Measurements from ENCODE around the gene DUSP7.

Gene DUSP7

DNA sequence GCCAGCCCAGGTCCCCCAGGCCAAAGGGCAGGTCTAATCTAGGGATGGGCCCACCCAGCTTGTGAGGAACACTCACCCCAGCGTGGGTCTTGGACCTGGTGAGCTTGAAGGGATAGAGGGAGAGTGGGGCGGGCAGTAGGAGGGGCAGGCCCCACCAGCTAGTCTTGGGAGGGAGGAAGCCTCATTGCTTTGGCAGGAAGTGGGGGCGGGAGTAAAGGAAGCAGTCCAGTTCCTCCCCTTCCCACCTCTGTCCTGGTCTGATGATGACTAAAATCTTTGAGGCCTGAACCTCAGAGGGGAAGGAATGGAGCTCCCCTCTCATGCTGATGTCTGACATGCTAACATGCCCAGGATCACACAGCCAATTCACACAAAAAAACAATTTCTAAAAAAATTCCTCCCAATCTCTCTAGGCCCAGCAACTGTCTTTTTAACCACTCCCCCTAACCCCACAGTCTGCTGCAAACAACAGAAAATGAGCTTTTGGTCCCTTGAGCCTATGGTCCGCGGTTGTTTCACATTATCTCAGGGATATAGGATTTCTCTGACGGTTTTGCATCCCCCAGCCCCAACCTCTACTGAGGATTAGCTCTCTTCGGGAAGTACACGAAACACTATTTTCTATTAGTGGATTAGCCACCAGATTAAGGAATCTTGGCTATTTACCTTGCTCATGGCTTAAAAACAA is 30.7 kb upstream of the DUSP7 start:
- DNase-seq (ENCODE audit: low spot score): peak; percentile 39

DNA sequence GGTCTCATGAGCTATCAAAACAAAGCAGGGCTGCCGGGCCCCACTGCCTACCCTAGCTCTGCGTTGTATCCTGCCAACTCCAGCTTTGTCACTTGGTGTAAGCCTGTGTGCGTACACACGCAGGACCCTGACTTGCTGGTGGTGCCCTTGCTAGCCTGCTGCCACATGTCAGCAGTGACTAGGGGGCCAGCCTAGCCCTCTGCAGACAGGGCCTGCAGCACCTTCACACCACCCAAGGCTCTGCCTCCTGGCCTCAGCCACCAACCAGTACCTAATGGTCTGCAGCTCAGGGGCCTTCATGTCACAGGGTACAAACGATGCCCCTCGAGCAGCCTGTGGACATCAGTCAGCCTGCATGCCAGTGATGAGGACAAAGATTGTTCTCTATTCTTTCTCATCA is 30.1 kb upstream of the DUSP7 start:
- DNase-seq (ENCODE audit: low spot score): no peak

GRCh38 chr3:52085681-52086282 is 29.4 kb upstream of the DUSP7 start:
- no peak for DNase-seq (ENCODE audit: low spot score)

- DNase-seq (ENCODE audit: low spot score): no peak
These were observed 28.7 kb upstream of the DUSP7 start for GRCh38 chr3:52084954-52085680.

- DNase-seq (ENCODE audit: low spot score): no peak
These were observed 28.0 kb upstream of the DUSP7 start for GRCh38 chr3:52084216-52084945.

DNA sequence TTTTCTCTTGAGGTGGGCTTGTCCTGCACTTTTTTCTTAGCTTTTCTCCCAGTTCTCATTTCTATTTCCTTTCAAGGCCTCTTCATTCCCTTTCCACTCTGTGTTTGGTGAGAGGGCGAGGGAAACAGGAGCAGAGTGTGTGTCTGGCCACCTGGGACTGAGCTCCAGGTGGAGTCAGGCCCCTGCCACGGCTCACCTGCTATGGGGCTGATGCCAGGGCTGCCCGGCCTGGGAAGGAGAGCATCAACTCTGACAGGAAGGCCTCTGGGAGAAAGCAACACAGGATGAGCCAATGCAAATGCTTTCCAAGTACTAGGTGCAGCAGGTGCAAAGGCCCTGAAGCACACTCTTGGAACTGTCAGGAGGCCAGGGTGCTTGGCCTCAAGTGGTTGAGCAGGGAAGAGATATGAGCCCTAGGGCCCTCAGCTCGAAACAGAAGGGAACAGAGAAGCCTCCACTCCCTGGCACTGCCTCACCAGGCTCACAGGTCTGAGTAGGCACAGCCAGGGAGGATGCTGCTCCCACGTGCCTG is 27.3 kb upstream of the DUSP7 start:
- no peak for DNase-seq (ENCODE audit: low spot score)

- no peak for DNase-seq (ENCODE audit: low spot score)
These were observed 26.6 kb upstream of the DUSP7 start for GRCh38 chr3:52082951-52083350.

DNA sequence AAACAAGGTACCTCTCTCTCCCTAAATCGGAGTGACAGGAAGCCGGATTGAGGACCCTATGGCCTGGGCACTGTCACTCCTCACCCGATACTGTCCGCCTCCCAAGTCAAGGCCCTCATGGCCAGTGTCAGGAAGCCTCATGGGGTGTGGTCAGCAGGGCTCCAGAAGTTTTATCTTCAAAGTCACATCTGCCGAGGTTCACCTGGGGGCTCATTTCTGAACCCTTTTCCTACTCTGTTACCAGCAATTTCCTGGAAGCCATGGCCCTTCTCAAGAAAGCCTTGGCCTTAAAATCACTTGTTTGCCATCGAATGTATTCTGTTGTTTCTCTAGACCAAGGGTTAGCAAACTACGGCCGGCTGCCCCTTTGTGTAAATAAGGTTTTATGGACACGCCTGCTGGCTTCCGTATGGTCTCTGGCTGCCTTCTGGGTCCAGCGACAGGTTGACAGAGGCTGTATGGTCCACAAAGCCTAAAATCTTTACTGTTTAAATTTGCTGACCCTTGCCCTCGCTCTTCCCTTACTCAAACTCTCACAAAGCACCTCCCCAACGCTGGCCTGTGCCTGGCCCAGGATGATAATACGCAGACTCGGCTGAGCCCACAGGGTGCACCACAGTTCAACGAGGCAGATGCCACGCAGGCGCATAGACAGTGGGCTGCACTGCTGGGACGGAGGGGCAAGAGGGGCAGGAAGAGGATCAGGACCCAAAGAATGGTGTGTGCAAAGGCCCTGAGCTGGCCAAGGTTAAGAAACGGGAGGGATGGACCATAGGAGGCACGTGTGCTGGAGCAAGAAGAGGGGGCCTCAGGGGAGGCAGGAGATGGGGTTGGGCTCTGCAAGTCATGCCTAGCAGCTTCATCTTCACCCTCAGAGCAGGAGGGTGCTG is 24.7 kb upstream of the DUSP7 start:
- DNase-seq (ENCODE audit: low spot score): no peak

DNA sequence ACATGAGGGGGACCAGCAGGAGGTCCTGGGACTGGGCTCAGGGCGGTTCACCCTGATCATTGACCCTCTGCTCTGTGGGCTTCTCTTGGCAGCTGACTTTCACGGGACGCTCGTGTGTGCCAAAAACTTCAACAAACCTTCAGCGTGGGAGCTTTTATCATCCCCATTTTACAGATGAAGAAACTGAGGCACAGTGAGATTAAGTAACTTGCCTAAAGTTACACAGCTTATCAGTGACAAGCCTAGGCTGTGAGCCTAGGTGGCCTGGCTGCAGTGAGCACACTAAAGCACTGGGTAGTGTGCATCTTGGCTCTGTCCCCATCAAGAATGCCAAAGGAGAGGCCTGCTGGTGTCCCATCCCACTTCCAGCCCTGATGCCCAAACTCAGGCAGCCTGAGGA is 23.6 kb upstream of the DUSP7 start:
- no peak for DNase-seq (ENCODE audit: low spot score)

GRCh38 chr3:52078781-52079560 is 22.6 kb upstream of the DUSP7 start:
- no peak for DNase-seq (ENCODE audit: low spot score)

DNA sequence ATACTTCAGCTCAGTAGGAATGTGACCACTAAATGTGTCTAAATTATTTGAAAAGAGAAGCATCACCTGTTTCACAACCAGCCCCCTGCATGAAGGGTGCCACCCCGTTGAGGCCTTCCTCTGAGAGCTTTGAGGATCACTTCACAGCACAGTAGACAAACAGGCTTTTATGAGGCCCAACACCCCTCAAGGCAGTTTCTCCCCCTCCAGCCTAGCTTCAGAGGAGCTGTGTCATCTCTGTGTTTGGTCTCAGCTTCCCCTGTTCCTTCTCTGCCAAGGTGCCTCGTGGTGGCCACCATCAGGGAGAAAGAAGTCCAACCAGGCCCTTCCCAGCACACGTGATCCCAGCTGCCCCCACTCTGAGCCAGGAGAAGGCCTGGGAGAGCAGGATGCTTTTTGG is 21.6 kb upstream of the DUSP7 start:
- DNase-seq (ENCODE audit: low spot score): no peak

- DNase-seq (ENCODE audit: low spot score): no peak
These were observed 20.8 kb upstream of the DUSP7 start for GRCh38 chr3:52076896-52077780.

- no peak for DNase-seq (ENCODE audit: low spot score)
These were observed 17.1 kb upstream of the DUSP7 start for GRCh38 chr3:52073490-52073889.

DNA sequence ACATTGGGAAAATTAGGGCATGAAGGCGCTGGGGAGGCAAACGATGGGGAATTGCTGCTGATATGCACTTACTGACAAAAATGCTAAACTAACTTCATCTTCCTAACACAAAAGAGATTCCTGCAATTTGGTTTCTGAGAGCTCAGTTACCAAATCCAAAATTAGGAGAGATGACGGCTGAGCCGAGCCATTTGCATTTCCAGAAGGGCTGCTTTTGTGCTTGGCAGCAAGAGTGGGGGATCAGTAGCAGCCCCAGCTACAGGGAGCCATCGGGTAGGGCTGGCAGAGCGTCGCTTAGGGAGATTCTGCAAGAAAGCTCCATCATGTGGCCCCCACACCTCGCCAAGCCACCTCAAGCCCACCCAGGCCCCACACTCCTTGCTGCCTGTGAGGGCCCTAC is 16.1 kb upstream of the DUSP7 start:
- no peak for DNase-seq (ENCODE audit: low spot score)

DNA sequence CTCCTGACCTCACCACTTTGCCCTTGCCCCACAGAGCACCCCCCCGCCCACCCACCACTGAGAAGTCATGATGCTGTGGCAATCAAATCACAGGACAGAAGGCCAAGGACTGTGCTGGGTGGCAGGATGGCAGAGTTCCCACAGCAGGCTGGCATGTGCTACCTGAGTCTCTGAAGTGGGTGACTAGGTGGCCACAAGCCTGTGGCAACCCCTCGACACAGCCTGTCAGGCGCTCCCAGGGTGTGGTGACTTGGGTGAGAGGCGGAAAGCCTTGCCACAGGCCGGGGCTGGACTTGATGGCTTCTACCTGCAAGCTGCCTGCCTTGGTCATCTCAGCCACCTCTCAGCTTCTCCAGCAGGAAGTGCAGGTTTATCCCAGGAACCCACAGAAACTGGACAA is 15.6 kb upstream of the DUSP7 start:
- DNase-seq (ENCODE audit: low spot score): no peak

DNA sequence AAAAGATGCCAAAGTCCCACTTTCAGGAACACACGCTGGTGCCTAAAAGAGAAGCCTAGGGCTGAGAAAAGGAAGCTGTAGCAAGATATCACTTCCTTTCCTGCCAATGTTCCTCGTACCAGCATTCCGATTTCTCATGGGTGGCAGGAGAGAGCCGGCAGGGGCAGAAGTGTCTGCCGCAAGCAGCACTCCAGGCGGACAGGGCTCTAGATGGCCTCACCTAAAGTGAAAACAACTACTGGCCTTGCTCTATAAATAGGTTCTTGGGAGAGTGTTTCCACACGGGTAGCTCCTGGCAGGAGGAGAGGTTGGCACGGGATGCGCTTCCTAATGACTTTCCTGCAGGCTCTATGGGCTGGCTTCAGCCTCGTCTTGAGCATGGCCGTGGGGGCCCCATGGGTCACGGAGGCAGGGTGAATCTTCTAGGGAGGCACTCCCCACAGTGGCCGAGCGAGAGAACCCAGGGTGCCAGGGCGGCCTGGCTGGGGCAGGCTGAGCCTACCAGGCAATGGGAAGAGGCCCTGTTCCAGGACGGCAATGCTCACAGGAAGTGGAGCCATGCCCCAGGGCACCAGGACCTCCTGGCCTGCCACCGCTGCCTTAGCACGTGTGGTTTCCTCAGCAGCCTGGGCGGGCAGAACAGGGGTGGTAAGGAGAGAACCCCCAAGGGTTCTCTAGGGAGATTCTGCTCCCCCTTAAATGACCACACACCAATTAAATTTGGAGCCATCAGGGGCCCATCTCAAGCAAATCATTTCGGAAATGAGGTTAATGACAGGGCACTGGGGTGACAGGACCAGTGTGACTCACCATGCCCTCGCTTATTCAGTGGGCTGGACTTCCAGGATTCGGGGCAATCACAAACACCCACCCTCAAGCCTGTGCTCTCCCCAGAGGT is 14.6 kb upstream of the DUSP7 start:
- no peak for DNase-seq (ENCODE audit: low spot score)

GRCh38 chr3:52069855-52070254 is 13.5 kb upstream of the DUSP7 start:
- no peak for DNase-seq (ENCODE audit: low spot score)

- DNase-seq (ENCODE audit: low spot score): no peak
These were observed 12.8 kb upstream of the DUSP7 start for GRCh38 chr3:52069135-52069534.

- no peak for DNase-seq (ENCODE audit: low spot score)
These were observed 12.4 kb upstream of the DUSP7 start for GRCh38 chr3:52068730-52069129.

Measured in hepatic stellate cell (primary cell).